ENCODE results near the gene ZNF787.

ZNF787 gene

DNA sequence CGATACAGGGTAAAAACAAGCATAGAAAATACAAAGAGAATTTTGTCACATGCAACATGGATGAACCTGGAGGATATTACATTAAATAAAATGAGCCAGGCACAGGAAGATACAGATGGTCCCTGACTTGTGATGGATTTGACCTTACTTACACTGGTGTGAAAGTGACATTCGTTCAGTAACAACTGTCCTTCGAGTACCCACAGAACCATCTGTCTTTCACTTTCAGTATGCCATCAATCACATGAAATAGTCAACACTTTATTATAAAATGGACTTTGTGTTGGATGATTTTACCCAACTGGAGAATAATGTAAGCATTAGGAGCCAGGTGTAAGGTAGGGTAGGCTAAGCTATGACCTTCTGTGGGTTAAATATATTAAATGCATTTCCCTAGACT, 51.5 kb downstream of the ZNF787 start:
- Mint-ChIP-seq H3K27ac (no peak overlapping the region), H3K36me3 (no peaks in the 10 kb centered on the region), H3K9me3 (no peaks in the 10 kb centered on the region), H3K4me3 (no peak overlapping the region), H3K4me1 (peaks cover 13% of the 10 kb centered on the region), H3K27me3 (peaks cover 7% of the 10 kb centered on the region)

DNA sequence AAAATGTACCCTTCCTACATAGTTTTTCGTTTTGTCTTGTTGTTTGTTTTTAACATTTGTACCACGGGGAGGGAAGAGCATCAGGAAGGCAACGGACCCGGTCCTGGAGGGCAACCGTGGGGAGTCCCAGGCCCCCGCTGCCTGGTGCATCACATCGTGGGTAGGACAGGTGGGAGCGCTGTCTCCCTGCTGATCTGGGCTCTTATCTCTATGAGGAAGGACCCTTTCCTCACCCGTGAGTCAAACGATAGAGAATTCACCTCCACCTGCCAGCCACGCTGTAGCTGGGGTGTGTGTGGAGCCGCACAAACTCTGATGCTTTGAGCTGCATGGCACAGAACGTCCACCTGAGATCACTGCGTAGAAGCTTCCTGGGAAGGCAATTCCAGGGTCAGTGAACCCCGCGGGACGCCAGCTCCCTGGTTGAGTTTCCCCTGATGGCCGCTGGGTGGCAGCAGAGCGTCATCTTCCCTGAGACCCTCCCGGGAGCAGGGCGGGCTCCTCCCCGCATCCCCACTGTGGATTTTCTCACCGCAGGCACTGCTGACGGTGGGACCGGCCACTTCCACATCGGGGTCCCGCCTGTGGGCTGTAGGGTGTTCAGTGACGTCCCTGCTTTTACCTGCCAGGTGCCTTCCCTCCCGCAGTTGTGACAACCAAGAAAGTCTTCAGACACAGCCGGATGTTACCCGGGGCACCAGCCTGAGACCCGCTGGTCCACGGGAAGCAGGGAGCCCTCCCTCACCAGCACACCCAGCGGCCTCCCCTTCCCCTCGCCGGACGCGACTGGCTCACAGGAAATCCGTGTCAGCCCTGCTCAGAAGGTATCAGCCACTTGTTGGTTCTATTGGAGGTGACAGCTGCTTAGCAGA, 54.7 kb downstream of the ZNF787 start:
- H3K27me3 Mint-ChIP-seq, result peaks cover 21% of the 10 kb centered on the region
- H3K27ac Mint-ChIP-seq, result no peak overlapping the region
- no peaks in the 10 kb centered on the region for H3K9me3 Mint-ChIP-seq
- no peaks in the 10 kb centered on the region for H3K36me3 Mint-ChIP-seq
- peak overlapping the region; percentile 58 for H3K4me3 Mint-ChIP-seq
- peaks cover 13% of the 10 kb centered on the region for H3K4me1 Mint-ChIP-seq

DNA sequence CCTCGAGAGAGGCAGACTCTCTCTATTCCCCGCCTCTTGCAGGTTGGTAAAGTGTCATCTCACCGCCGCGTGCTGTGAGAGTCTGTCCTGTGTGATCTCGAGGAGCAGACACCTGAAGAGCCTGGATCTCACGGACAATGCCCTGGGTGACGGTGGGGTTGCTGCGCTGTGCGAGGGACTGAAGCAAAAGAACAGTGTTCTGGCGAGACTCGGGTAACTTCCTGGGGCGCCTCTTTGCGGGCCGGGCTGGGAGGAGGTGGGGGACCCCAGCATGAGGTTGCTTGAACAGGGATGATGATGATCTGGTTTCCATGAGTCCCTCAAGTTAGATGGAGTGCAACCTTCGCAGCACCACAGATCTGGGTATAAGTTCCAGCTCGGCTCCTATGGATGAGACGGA, 67.5 kb downstream of the ZNF787 start:
- Mint-ChIP-seq H3K4me1 (no peaks in the 10 kb centered on the region), H3K27ac (no peak overlapping the region), H3K4me3 (no peak overlapping the region), H3K27me3 (peaks cover 14% of the 10 kb centered on the region), H3K36me3 (peaks cover 3% of the 10 kb centered on the region), H3K9me3 (no peaks in the 10 kb centered on the region)

Measured in activated naive CD4-positive, alpha-beta T cell treated with anti-CD3 and anti-CD28 coated beads, Interleukin-2, amount 50 U/mL, for 24 hours (primary cell).